CD4-positive, alpha-beta T cell treated with Interleukin-4 for 1 hour (primary cell): ENCODE measurements around the gene MOK.

Experiments
- DNase-seq, 2 donors: peaks; one replicate each; pipeline ENCODE4 v3.0.0-alpha.2; 2020 to 2022

The MOK gene

DNA sequence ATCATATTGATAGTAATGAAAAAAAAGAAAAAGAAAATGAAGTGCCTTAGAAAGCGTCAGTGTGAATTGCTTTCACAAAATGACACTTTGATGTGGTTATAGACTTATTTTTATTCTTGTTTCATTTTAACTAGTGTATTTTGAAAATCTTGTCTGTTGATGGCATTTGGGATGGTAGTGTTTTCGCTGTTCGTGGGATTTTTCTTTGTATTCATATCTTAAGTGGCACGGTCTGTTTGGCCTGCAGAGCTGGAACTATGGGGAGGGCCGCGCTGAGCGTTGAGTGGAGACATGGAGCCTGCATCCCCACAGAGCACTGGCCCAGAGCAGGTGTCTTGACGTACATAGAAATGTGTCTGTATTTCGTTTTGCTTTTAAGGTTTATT lies 103.6 kb downstream of the MOK start:
- no peak for DNase-seq

GRCh38 chr14:102200690-102201352 lies 104.1 kb downstream of the MOK start:
- peak in 1 of 2 donors; percentile 32 for DNase-seq

DNA sequence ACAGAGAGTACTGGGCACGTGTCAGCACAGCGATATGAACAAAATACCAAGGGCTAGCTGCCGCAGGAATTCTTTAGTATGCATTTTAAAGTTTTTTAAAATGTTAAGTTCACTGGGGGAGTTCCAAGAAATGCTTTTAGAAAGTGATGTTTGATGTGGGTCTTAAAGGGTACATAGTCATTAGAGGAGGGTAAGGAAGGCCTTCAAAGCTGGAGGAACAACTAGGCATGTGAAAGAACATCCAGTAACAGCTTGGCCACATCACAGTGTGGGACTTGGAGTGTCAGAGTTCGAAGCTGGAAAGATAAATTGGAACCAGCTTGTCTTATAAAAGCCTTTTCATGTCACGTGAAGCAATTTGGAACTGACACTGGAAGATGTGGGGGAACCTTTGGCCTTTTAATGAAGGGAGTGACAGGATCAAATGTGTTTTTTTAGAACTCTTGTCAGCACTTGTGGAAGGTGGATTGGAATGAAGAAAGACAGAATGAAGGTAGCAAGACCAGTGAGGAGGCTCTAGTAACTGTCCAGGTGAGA lies 107.6 kb downstream of the MOK start:
- DNase-seq = no peak

GRCh38 chr14:102196902-102197230 lies 108.1 kb downstream of the MOK start:
- no peak for DNase-seq

DNA sequence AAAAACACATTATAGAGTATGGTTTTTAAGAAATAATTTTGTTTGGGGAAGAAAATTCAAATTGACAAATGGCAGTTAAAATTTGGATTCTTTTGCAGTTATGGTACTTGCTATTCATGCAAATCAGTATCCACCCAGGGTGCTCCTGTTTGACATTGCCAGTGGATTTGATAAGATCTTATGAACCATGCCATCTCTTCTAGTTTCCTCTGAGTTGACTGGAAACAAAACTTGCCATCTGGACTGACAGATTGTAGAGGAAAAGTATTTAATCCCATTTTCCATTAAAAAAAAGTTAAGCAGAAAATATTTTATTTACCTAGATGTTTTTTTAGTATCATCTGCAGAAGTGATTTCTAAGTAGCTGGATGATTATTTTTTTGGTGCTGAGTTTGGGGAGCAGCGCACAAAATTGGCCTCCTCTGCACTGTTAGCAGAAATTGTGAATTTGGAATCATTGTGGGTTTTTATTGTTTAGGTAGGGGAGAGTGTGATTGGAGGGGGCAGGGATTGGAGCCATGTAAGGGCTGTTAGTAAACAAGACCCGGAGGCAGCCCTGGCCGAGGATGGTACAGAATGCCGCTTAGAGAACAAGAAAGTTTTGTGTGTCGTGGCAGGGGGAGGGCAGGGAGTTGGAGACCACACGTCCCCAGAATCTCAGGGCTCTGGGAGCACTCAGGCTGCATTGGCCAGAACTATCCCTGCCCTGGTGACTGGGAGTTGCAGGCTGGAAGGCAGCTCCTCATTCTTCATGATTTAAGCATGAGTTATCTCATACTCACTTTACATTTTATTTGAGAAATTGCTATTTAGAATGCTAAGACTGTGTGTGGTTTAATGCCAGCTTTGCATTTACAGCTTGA lies 108.7 kb downstream of the MOK start:
- no peak for DNase-seq

- no peak for DNase-seq
Measured at GRCh38 chr14:102195446-102195845, 109.5 kb downstream of the MOK start.

- no peak for DNase-seq
Measured at GRCh38 chr14:102194856-102195255, 110.1 kb downstream of the MOK start.

DNA sequence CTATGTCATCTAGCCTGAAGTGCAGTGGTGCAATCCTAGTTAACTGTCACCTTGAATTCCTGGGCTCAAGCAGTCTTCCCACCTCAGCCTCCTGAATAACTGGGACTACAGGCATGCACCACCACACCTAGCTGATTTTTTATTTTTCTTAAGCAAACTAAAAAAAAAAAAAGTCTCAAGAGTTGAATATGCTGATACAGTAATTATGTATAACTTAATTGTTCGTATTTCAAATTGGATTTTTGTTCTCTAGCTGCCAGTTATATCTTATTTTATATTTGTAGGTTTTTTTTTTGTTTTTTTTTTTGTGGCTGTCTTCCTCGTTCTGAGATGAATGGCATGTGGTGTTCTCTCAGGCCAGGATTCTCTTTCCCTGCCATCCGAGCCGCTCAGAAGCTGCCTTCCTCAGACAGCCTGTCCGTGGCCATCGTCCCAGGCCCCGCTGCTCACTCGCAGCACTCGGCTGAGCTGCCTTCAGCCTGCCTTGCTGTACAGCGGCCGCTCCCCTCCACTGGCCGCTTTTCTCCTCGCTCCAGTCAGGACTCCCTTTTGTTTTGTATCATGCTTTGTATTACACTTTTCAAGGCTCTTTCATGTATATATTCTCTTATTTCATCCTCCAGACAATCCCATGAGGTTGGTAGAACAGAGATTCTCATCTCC lies 112.0 kb downstream of the MOK start:
- no peak for DNase-seq

DNA sequence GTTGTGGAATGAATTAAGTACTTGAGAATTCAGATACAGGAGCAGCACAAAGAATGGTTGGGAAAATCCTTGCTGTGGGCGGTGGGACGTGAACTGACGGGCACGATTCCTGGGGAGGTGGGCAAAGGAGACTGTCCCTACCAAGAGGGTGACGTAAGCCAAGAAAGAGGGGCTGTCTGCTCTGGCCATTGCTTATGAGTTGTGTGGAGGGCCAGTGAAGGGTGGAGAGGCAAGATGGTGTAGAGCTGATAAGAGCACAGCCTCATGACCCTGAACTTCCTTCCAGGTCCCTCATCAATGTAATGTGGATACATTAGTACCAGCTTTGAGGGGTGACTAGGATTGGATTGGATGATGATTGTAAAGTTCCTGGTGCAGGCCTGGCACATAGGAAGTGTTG lies 115.1 kb downstream of the MOK start:
- DNase-seq = no peak

DNA sequence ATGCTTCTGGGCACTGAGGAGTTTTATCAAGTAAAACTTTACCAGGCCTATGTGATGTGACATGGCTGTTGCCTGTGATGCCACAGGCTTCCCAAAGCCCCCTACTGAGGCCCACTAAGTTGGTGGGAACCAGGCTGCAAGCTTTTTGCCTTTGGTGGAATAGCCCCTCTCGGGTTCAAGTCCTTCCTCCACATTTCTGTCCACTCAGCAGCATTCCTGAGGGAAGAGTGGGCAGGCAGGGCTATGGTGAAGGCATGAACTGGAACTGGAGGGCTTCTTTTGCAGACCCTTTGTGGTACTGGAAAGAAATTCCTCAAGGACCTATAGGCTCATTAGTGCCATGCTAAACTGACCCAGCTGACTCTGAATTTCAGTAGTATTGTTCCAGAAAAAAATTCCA lies 116.8 kb downstream of the MOK start:
- no peak for DNase-seq

DNA sequence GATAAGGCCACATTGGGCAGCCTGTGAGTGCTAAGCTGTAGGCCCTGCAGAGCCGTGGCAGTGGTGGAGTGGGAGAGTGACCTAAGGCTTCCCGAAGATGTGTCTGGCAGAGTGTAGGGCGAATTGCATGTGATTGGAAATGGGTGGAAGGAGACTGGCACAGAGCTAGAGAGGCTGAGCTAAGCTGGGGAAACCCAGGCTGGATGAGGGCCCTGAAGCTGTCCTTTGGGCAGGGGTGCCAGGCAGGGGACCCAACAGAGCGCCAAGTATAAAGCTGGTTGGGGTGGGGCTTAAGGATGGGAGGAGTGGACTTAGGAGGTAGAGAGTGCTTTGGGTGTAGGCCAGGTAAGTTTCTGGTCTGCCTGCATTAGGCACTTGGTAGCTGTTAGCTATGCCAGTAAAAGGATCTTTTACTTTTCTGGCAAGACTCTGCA lies 117.4 kb downstream of the MOK start:
- no peak for DNase-seq

- no peak for DNase-seq
Measured at GRCh38 chr14:102187044-102187443, 117.9 kb downstream of the MOK start.

DNA sequence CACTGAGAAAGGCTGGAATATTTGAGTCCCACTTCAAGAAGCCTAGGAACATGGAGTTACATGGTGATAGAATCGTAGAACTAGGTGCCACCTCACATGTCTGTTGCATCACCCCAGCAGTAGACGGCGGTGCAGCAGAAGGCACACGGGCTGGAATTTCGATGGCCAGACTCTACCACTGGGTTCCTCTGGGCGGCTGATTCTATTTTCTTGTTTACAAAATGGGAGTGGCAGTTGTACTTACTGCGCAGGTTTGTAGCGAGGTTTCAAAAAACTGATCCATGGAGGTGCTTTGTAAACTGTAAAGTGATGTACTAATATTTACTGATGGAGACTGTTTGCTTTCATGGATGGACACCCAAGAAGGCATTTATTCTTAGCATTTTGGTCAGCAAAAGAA lies 119.6 kb downstream of the MOK start:
- no peak for DNase-seq

DNA sequence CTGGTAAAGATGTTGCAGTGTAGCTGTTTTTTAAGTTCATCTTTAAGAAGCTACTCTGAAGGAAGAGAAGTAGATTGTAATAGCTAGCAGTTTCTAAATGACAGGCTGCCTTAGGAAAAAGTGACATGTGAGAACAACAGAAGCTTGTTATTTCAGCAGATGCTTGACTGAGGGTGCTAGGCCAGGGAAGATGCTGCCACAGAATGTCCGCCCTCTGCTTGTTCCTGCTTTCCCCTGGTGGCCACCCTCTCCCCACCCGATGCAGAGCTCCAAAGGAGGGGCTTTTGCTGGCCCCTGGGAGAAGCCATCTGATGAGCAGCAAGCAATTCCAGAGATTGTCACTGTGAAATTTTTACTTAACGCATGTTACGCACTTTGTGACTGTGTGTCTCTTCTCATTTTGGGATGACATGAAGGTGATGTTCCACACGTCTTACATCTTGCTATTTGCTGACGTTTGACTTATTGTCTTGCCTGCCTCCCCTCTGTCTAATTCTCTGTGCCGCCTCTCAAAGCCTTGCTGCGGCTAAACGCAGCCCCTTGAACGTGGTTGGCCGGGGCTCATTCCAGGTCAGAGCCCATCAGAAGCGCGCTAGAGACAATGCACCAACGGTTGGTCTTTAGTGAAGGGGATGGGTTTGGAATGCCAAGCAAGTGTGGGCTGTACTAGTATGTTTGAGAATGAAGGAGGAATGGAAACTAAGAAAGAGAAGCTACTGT lies 120.5 kb downstream of the MOK start:
- no peak for DNase-seq

DNA sequence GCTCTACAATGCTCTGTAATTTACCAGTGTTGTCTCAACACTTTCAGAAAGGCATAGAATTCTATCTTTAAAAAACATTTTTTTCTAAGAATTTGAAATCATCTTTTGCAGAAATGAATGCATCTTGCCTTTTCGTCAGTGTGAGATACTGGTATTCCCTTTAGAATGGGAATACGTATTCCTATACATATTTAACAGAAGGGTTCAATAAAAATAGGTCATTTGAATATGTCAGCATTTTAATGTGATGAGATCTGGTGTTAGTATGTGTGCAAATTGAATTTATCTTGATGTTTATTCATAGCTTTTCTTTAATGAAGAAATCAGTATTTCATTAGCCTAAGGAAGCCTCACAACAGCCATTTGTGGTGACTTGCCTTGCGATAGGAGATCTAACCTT lies 121.1 kb downstream of the MOK start:
- no peak for DNase-seq

GRCh38 chr14:102182936-102183619 lies 121.9 kb downstream of the MOK start:
- no peak for DNase-seq

- DNase-seq = no peak
Measured at GRCh38 chr14:102182190-102182589, 122.8 kb downstream of the MOK start.

DNA sequence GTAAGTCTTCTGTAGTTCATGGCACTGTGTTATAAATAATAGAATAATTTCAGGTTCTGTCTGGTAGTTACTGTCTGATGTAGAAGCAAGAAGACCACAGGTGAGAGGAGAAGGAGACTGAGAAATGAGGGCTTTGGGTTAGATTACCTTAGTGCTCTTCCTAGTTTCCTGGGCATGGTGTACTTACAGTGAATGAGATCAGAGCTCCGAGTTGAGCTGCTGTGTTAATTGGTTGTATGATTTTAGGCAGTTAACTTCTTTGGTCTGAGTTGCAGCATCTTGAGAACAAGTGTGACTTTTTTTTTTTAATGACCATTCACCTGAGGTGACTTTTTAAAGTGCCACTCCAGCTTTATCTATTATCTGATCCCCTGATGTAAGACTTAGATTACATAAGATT lies 123.8 kb downstream of the MOK start:
- no peak for DNase-seq

DNA sequence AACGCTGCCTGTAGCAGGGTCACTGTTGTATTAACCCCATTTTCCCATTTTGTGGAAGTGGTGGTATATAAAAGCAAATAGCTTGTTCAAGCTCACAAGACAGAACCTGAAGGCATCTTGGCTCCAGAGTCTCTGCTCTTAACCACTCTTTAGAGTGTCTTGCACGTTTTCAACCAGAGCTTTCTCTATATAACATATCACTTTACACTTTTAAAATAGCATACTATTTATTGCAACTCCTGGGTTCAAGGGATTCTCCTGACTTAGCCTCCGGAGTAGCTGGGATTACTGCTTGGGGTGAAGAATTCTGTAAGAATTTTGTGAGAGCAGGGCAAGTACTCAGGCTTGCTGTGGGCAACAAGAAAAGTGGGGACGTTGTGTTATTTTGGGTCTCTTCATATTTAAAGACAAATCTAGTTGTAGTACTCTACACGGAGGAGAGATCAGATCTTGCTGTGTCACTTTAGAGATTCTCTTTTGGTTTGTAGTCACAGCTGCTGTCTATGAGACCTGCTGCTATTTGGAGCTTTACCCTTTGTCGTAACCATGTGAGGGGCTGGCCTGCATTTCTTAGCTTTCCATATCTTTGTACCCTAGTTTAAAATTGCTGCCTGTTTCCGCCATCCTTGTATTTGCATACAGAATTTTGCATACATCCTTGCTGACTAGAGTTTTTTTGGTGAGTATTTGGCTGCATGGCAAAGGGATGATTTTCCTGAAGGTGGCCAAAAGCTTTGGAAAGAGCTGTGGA lies 124.5 kb downstream of the MOK start:
- no peak for DNase-seq
